MCF 10A (cell line): ENCODE results near the gene SRGAP2B. TPM values are rescaled to one million over a fixed set of nuclear protein-coding genes. Genes with fewer than 3 reads are reported as not detected.
"Not testable (repeated sequence)": the region's sequence is repeated elsewhere in the genome, so short reads cannot be mapped to it uniquely, and the experiment has no call there.

ENCODE experiments used
- BruUV-seq: library from RNA; stranded (reverse); fragments of 400-500 nt; replicated peaks from 2 replicates; lab custom pipeline; 2021; lab: Mats Ljungman, UMichigan
- CTCF ChIA-PET: fragments of 300-600 bp; sonication (Branson Sonifier 250); formaldehyde crosslinking; extraction: SDS; loops from one replicate; lab custom pipeline; 2021; ENCODE audit warnings: antibody characterized with exemption, inconsistent platforms; lab: Yijun Ruan, JAX
- POLR2A ChIA-PET: fragments of 300-600, 350-650 bp; sonication (Branson Sonifier 250); formaldehyde crosslinking; extraction: SDS; loops from one replicate; lab custom pipeline; 2020; ENCODE audit warnings: antibody characterized with exemption, inconsistent platforms; lab: Yijun Ruan, JAX
- DNase-seq: peaks from one replicate; pipeline ENCODE4 v3.0.0-alpha.2; 2018; ENCODE audit not compliant: unreplicated experiment
- H3K27ac Mint-ChIP-seq: one replicate; pipeline ENCODE4 v1.8.0; 2022; ENCODE audit warnings: mild to moderate bottlenecking, low read depth, mixed read lengths; ENCODE audit not compliant: unreplicated experiment
- H3K27me3 Mint-ChIP-seq: one replicate; pipeline ENCODE4 v1.8.0; 2022; ENCODE audit warnings: mixed read lengths; ENCODE audit not compliant: insufficient read depth, unreplicated experiment
- H3K36me3 Mint-ChIP-seq: one replicate; pipeline ENCODE4 v1.8.0; 2022; ENCODE audit warnings: mild to moderate bottlenecking, moderate library complexity, mixed read lengths; ENCODE audit not compliant: insufficient read depth, unreplicated experiment
- H3K4me1 Mint-ChIP-seq: one replicate; pipeline ENCODE4 v1.8.0; 2022; ENCODE audit warnings: mixed read lengths; ENCODE audit not compliant: insufficient read depth, unreplicated experiment
- H3K4me3 Mint-ChIP-seq: one replicate; pipeline ENCODE4 v1.8.0; 2022; ENCODE audit warnings: mild to moderate bottlenecking, moderate library complexity, mixed read lengths; ENCODE audit not compliant: unreplicated experiment
- H3K9me3 Mint-ChIP-seq: one replicate; pipeline ENCODE4 v1.8.0; 2022; ENCODE audit warnings: mixed read lengths; ENCODE audit not compliant: unreplicated experiment
- intact Hi-C: fragments of 100-400 bp; cut with micrococcal nuclease; formaldehyde crosslinking; loops from 2 replicates; pipeline ENCODE4 v1.14.1; 2022
- total RNA-seq: library from RNA; stranded (reverse); gene quantifications from 2 replicates; pipeline ENCODE4 v1.2.3, GENCODE V29; 2022

SRGAP2B gene
- total RNA-seq, 1 experiment from 2014 or later, result 50.8 TPM

DNA sequence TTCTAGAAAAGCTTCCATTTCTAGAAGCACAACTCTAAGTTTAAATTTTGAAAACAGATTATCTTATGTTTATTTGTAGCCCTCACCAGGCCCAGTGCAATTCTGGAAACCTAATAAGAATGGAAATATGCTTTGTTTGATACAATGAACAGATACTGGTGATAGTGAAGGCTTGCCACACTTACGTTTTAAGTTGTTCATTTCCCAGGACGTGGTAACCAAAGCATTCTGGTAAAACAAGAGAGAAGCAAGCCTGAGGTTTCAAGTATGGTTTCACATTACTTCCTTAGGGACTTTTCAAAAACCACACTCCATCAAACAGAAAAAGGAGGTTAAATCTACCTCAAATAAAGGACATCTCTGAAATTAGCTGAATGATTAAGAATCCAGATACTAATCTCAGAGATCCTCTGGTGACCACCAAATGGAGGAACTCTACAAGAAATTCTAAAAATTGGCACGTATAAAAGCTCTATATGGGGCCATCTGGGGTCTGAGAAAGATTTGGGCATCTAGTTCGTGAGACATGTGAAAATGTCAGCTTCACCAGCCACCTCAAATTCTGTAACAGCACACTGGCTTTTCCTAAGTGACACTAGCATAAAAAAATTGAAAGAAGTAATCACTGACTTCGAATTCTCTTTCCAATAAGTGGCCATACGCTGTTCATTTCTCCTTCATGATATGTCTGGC lies 164.9 kb downstream of the SRGAP2B start:
- CTCF ChIA-PET, H3K9me3 Mint-ChIP-seq, H3K36me3 Mint-ChIP-seq, intact Hi-C loops, H3K4me3 Mint-ChIP-seq, H3K27me3 Mint-ChIP-seq, H3K4me1 Mint-ChIP-seq, H3K27ac Mint-ChIP-seq, POLR2A ChIA-PET, BruUV-seq, DNase-seq: not testable (repeated sequence)

DNA sequence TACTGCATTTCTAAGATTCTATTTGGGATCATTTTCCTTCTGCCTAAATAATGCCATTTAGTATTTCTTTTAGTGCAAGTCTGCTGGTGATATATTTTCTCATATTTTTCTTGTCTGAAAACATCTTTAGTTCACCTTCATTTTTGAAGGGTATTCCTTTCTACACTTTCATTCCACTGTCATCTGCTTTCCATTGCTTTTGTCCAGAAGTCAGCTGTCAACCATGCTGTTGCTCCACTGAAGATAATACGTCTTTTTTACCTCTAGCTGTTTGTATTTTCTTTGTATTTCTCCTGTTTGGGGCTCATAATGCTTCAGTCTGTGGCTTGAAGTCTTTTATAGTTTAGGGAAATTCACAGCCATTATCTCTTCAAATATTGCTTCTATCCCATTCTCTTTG lies 167.8 kb downstream of the SRGAP2B start:
- peak; percentile 28 for DNase-seq
- BruUV-seq, H3K9me3 Mint-ChIP-seq, H3K27ac Mint-ChIP-seq, intact Hi-C loops, H3K4me1 Mint-ChIP-seq, H3K36me3 Mint-ChIP-seq, H3K4me3 Mint-ChIP-seq, H3K27me3 Mint-ChIP-seq, CTCF ChIA-PET, POLR2A ChIA-PET: not testable (repeated sequence)

DNA sequence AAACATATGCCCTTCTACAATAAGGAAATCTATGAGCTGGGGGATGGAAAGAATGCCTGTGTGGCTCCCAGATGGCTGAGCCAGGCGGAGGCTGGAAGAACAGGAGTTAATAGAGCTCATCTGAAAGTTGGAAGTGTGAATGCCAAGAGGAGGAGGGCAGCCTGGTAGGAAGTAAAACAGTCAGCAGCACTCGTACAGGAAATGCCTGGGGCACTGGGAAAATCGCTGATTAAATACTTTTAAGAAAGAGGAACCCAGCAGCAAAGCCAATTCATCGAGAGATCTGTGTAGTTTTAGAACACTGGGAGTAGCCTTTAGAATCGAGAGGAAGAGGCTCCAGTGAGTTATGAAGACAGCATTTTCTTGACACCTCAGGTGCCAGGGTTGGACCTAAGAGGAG lies 171.5 kb downstream of the SRGAP2B start:
- H3K9me3 Mint-ChIP-seq, CTCF ChIA-PET, H3K27me3 Mint-ChIP-seq, intact Hi-C loops, H3K4me3 Mint-ChIP-seq, DNase-seq, H3K4me1 Mint-ChIP-seq, BruUV-seq, H3K27ac Mint-ChIP-seq, H3K36me3 Mint-ChIP-seq, POLR2A ChIA-PET: not testable (repeated sequence)

DNA sequence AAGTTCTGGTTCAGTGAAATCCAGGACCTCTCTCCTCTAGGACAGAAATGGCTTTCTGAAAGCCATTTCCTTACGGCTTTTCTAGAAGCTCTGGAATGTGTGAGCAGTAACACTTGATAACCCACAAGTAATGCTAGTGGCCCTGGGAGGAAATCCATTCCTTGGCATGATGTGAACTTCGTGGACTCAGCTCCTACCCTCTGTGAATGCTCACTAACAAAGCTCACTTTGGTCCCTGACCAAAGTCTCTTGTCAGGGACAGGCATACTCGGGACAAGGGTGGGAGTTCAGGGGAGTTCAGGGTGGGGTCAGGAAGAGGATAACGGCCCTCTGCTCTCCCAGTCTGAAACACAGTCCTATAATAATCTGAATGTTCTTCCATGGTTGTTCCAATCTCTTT lies 172.3 kb downstream of the SRGAP2B start:
- BruUV-seq, POLR2A ChIA-PET, DNase-seq, H3K4me3 Mint-ChIP-seq, H3K27me3 Mint-ChIP-seq, H3K36me3 Mint-ChIP-seq, H3K9me3 Mint-ChIP-seq, H3K4me1 Mint-ChIP-seq, intact Hi-C loops, CTCF ChIA-PET, H3K27ac Mint-ChIP-seq: not testable (repeated sequence)

DNA sequence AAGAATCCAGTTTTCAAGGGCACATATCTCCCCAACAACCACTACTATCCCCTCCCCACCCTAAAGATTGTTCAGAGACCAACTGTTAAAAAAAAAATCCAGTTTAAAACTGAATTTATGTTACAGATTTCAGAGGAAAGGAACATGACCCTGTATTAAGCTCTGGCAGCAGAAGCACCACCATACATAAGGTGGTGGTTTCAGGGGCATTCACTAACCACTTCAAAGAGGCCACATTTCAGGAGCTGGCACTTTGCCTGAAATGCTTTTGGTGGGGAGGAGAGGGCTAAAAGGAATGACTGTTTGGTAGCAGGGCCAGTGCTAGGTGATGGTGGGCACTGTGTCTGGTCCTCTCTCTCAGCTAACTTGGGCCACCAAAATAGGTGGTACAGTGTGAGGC lies 176.0 kb downstream of the SRGAP2B start:
- H3K4me1 Mint-ChIP-seq, H3K4me3 Mint-ChIP-seq, H3K27ac Mint-ChIP-seq, BruUV-seq, DNase-seq, intact Hi-C loops, CTCF ChIA-PET, POLR2A ChIA-PET, H3K9me3 Mint-ChIP-seq, H3K27me3 Mint-ChIP-seq, H3K36me3 Mint-ChIP-seq: not testable (repeated sequence)

DNA sequence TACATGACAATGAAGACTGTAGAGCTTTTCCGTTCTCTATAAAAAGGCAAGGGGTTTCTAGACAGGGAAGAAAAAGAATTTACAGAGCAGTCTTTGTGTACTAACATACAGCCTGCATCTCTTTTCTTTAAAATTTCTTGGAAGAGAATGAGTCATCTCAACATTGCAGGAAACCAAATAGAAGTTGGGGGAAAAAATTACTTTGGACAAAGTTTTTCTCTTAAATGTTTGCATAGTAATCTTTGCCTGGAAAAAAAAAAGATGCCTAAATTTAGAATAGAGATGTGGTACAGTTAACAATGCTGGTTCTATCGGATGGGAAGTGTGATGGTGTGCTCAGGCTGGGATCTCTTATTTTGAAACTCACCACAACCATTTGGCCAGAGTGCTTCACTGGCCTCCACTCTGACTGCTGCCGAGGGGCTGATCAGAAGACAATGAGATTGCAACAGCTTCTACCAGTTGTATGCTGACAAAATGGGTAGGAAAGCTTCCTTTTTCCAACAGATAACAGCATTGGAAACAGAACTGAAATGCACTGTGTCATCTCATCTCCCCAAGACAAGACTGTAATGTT lies 177.0 kb downstream of the SRGAP2B start:
- not testable (repeated sequence) for H3K4me3 Mint-ChIP-seq

DNA sequence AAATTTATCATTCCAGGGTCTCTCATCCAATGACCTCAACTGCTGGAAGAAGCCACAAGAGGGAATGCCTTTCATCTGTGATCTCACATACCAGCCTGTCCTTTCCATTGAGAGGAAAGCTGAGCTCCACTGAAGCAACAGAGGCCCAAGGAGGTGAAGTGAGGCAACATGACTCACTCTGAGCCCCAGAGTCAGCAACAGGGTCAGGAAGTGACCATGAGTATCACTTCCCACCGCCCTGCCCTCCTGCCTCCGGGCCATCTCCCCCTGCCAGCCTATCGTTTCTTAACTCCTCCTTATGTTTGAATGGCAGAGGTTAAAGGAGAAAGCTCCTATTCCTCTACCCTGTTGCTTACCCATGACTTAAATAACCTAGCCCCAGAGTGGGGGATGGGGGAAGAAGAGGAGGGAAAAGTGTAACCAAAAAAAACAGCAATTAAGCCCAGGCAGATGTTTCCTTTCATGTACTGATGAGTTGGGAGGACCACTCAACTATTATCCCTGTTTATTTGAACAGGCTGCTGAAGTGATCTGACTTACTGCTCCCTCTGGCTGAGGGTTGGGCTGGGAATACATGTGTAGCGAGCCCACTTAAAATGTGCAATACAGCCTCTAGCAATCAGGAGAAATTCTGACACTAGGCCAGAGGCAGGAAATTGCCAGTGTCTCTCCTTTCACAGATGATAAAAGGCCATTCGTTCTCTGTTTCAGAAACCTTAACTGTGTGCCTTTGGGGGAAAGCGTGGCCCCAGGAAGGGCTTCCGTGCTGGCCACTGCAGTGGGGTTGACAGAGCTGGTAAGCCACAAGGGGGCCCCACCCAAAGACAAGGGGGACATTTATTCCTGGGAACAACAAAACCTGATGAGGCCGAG lies 177.7 kb downstream of the SRGAP2B start:
- intact Hi-C loops, H3K27ac Mint-ChIP-seq, H3K4me3 Mint-ChIP-seq, H3K36me3 Mint-ChIP-seq, POLR2A ChIA-PET, CTCF ChIA-PET, DNase-seq, H3K4me1 Mint-ChIP-seq, BruUV-seq, H3K27me3 Mint-ChIP-seq, H3K9me3 Mint-ChIP-seq: not testable (repeated sequence)

More for the DNA sequence above, 177.0 kb downstream of the SRGAP2B start:
- H3K27me3 Mint-ChIP-seq, POLR2A ChIA-PET, H3K4me1 Mint-ChIP-seq, H3K36me3 Mint-ChIP-seq, H3K27ac Mint-ChIP-seq, H3K9me3 Mint-ChIP-seq, DNase-seq, CTCF ChIA-PET, BruUV-seq, intact Hi-C loops: not testable (repeated sequence)
